ENCODE data around the gene PEPD. TPM values are rescaled to one million over a fixed set of nuclear protein-coding genes. Genes with fewer than 3 reads are reported as not detected.

Gene PEPD
- polyA plus RNA-seq, 4 donors, result 159 to 1,330 (median 491) TPM

DNA sequence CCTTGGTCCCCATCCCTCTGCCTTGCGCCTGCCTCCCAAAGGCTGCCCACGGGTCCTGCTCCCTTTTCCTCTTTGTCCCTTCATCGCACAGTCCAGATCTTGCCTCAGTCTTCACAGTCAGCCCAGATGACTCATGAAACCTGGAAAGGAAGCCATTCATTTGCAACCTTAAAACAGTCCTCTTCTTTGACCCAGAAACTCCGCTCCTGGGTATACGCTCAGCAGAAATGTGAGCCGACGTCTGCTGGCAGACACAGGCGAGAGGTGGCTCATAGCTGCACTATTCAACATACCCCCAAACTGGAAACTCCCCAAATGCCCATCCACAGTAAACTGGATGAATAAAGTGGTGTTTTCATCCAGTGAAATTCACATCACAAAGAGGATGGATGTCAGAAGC is 13.6 kb upstream of the PEPD start:
- Histone ChIP-seq H3K4me1 (ENCODE audit: control insufficient read depth in 3 of 3, insufficient read depth in 2 of 3, low read depth in 1 of 3, low read length in 2 of 3) (no peaks in the 10 kb centered on the region), H3K4me3 (ENCODE audit: low read depth in 1 of 3, low read length in 3 of 3) (no peak overlapping the region), H3K27me3 (ENCODE audit: control insufficient read depth in 3 of 3, insufficient read depth in 3 of 3, low read length in 3 of 3) (peaks cover 0 to 5% (median 2%) of the 10 kb centered on the region in 3 donors), H3K9me3 (ENCODE audit: control insufficient read depth in 2 of 2, insufficient read depth in 1 of 2, low read depth in 1 of 2, low read length in 1 of 2) (no peaks in the 10 kb centered on the region), H3K27ac (ENCODE audit: low read depth in 1 of 3, low read length in 2 of 3) (no peak overlapping the region), H3K36me3 (ENCODE audit: control insufficient read depth in 3 of 3, insufficient read depth in 2 of 3, low read depth in 1 of 3, low read length in 3 of 3) (no peaks in the 10 kb centered on the region)
- DNase-seq (no peak), FAIRE-seq (no peak)
- WGBS, 3 donors, result 61 to 66% (median 61%) methylated on average over 8 of the region's 8 CpGs

DNA sequence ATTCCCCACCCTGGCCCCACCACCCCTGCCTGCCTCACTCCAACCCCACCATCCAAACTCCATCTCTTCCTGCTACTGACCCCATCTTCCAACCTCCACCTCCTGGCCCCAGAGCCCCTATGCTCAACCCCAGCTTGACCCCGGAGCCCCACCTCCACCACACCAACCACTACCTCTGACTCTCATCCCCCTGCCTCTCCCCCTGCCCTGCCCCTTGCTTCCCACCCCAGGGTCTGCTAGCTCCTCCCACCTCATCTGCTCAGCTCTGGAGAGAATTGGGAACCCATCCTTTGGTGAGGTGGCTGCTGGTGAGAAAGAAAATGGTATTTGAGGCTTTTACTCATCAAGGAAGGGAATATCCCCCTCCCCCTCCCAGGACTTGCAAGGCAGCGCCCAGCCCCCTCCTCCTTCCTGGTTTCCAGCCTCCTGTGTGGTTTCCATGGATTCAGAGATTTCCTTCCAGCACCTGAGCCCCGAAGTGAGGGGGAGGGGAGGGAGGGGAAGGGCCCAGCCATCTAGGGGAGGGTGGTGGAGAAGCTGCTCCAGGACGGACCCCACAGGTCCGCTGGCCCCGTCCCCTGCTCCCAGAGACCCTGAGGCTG is 11.4 kb upstream of the PEPD start:
- no peaks in the 10 kb centered on the region for H3K4me1 ChIP-seq (ENCODE audit: control insufficient read depth in 3 of 3, insufficient read depth in 2 of 3, low read depth in 1 of 3, low read length in 2 of 3)
- no peaks in the 10 kb centered on the region for H3K36me3 ChIP-seq (ENCODE audit: control insufficient read depth in 3 of 3, insufficient read depth in 2 of 3, low read depth in 1 of 3, low read length in 3 of 3)
- H3K4me3 ChIP-seq (ENCODE audit: low read depth in 1 of 3, low read length in 3 of 3), result no peak overlapping the region
- DNase-seq (no peak), FAIRE-seq (no peak)
- H3K27ac ChIP-seq (ENCODE audit: low read depth in 1 of 3, low read length in 2 of 3), result no peak overlapping the region
- H3K9me3 ChIP-seq (ENCODE audit: control insufficient read depth in 2 of 2, insufficient read depth in 1 of 2, low read depth in 1 of 2, low read length in 1 of 2), result no peaks in the 10 kb centered on the region
- WGBS, 3 donors, result 8 to 23% (median 19%) methylated on average over 4 to 6 of the region's 6 CpGs
- peaks cover 0 to 5% (median 2%) of the 10 kb centered on the region in 3 donors for H3K27me3 ChIP-seq (ENCODE audit: control insufficient read depth in 3 of 3, insufficient read depth in 3 of 3, low read length in 3 of 3)

DNA sequence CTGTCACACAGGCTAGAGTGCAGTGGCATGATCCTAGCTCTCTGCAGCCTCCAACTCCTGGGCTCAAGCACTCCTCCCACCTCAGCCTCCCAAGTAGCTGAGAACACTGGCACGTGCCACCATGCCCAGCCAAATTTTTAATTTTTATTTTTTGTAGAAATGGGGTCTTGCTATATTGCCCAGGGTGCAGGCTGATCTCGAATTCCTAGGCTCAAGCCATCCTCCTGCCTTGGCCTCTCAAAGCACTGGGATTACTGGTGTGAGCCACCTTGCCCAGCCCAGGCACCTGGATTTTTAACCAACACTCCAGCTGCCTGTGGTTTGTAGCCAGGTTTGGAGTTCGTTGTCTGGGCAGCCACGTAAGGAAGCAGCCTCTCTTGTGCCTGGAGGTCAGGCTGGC is 9.3 kb upstream of the PEPD start:
- Histone ChIP-seq H3K9me3 (ENCODE audit: control insufficient read depth in 2 of 2, insufficient read depth in 1 of 2, low read depth in 1 of 2, low read length in 1 of 2) (no peaks in the 10 kb centered on the region), H3K4me1 (ENCODE audit: control insufficient read depth in 3 of 3, insufficient read depth in 2 of 3, low read depth in 1 of 3, low read length in 2 of 3) (no peaks in the 10 kb centered on the region), H3K27me3 (ENCODE audit: control insufficient read depth in 3 of 3, insufficient read depth in 3 of 3, low read length in 3 of 3) (peaks cover 0 to 4% (median 0%) of the 10 kb centered on the region in 3 donors), H3K27ac (ENCODE audit: low read depth in 1 of 3, low read length in 2 of 3) (no peak overlapping the region), H3K4me3 (ENCODE audit: low read depth in 1 of 3, low read length in 3 of 3) (no peak overlapping the region), H3K36me3 (ENCODE audit: control insufficient read depth in 3 of 3, insufficient read depth in 2 of 3, low read depth in 1 of 3, low read length in 3 of 3) (no peaks in the 10 kb centered on the region)
- FAIRE-seq, result no peak
- DNase-seq, result no peak
- 50 to 68% (median 54%) methylated on average over 4 of the region's 4 CpGs for WGBS, 3 donors

DNA sequence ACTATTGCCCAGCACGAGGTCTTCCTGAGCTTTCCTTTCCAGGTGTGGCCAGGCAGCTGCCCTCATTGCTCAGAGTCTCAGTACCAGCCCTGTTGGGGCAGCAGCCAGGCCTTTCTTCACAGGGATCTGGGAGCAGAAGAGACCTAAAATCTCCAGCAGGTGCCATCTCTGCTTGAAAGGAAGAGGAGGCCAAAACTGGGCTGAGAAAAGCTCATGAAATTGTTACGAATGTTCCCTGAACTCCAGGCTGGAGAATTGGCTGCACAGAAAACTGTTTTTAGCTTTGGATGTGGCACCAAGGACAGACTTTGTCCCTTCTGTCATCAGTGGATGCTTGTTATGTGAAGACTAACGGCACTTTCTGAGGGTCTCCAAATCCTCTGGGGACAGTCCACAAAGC is 8.7 kb upstream of the PEPD start:
- H3K27me3 ChIP-seq (ENCODE audit: control insufficient read depth in 3 of 3, insufficient read depth in 3 of 3, low read length in 3 of 3), result peaks cover 0 to 4% (median 0%) of the 10 kb centered on the region in 3 donors
- FAIRE-seq (no peak), DNase-seq (no peak)
- H3K9me3 ChIP-seq (ENCODE audit: control insufficient read depth in 2 of 2, insufficient read depth in 1 of 2, low read depth in 1 of 2, low read length in 1 of 2), result no peaks in the 10 kb centered on the region
- no peaks in the 10 kb centered on the region for H3K4me1 ChIP-seq (ENCODE audit: control insufficient read depth in 3 of 3, insufficient read depth in 2 of 3, low read depth in 1 of 3, low read length in 2 of 3)
- H3K27ac ChIP-seq (ENCODE audit: low read depth in 1 of 3, low read length in 2 of 3), result no peak overlapping the region
- no peak overlapping the region for H3K4me3 ChIP-seq (ENCODE audit: low read depth in 1 of 3, low read length in 3 of 3)
- WGBS, 3 donors, result 38 to 59% (median 41%) methylated on average over 3 of the region's 3 CpGs
- H3K36me3 ChIP-seq (ENCODE audit: control insufficient read depth in 3 of 3, insufficient read depth in 2 of 3, low read depth in 1 of 3, low read length in 3 of 3), result no peaks in the 10 kb centered on the region

DNA sequence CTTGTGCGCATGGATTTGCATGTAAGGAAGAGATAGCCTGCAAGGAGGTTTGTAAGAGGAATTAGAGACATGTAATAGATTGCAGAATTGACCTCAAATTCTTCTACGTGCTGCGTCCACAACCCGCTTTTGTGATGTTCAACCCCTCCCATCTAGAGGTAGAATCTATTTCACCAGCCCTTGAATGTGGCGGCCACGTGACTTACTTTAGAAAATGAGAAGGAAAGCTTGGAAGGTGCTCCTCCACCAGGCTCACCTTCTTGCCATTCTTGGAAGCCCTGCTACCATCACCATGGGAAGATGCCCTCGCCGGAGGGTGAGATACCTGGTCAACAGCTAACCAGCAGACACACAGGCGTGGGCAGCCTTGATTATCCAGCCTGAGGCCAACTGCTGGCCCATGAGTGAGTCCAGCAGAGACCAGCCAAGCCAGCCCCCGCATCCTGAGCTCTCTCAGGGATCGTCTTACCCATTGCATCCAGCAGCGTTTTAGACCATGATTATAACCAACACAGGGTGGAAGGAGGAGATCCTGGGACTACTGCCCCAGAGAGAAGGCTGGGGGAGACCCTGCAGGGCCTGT is 7.6 kb upstream of the PEPD start:
- WGBS, 3 donors, result 65 to 73% (median 69%) methylated on average over 12 of the region's 12 CpGs
- Histone ChIP-seq H3K9me3 (ENCODE audit: control insufficient read depth in 2 of 2, insufficient read depth in 1 of 2, low read depth in 1 of 2, low read length in 1 of 2) (no peaks in the 10 kb centered on the region), H3K36me3 (ENCODE audit: control insufficient read depth in 3 of 3, insufficient read depth in 2 of 3, low read depth in 1 of 3, low read length in 3 of 3) (no peaks in the 10 kb centered on the region), H3K27ac (ENCODE audit: low read depth in 1 of 3, low read length in 2 of 3) (no peak overlapping the region), H3K4me1 (ENCODE audit: control insufficient read depth in 3 of 3, insufficient read depth in 2 of 3, low read depth in 1 of 3, low read length in 2 of 3) (no peaks in the 10 kb centered on the region), H3K4me3 (ENCODE audit: low read depth in 1 of 3, low read length in 3 of 3) (no peak overlapping the region), H3K27me3 (ENCODE audit: control insufficient read depth in 3 of 3, insufficient read depth in 3 of 3, low read length in 3 of 3) (peaks cover 0 to 4% (median 0%) of the 10 kb centered on the region in 3 donors)
- DNase-seq (no peak), FAIRE-seq (no peak)

DNA sequence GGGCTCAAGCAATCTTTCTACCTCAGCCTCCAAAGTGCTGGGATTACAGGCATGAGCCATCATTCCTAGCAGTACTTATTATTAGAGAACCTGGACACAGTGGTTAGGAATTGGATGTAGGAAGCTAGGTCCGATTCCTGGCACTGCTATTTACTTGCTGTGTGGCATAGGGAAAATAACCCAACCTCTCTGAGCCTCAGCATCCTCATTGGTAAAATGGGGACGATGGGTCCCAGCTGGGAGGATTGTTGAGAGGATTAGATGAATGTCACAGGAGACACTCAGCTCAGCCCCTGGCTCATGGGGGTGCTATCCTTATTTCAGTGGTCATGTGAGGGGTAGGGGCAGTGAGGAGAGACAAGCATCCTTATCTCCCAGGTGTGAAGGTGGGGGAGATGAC is 6.8 kb upstream of the PEPD start:
- no peak for FAIRE-seq
- Histone ChIP-seq H3K4me3 (ENCODE audit: low read depth in 1 of 3, low read length in 3 of 3) (no peak overlapping the region), H3K27me3 (ENCODE audit: control insufficient read depth in 3 of 3, insufficient read depth in 3 of 3, low read length in 3 of 3) (peaks cover 0 to 4% (median 0%) of the 10 kb centered on the region in 3 donors), H3K27ac (ENCODE audit: low read depth in 1 of 3, low read length in 2 of 3) (no peak overlapping the region), H3K4me1 (ENCODE audit: control insufficient read depth in 3 of 3, insufficient read depth in 2 of 3, low read depth in 1 of 3, low read length in 2 of 3) (no peaks in the 10 kb centered on the region), H3K9me3 (ENCODE audit: control insufficient read depth in 2 of 2, insufficient read depth in 1 of 2, low read depth in 1 of 2, low read length in 1 of 2) (no peaks in the 10 kb centered on the region), H3K36me3 (ENCODE audit: control insufficient read depth in 3 of 3, insufficient read depth in 2 of 3, low read depth in 1 of 3, low read length in 3 of 3) (no peaks in the 10 kb centered on the region)
- 70 to 75% (median 74%) methylated on average over 2 of the region's 2 CpGs for WGBS, 3 donors
- no peak for DNase-seq

DNA sequence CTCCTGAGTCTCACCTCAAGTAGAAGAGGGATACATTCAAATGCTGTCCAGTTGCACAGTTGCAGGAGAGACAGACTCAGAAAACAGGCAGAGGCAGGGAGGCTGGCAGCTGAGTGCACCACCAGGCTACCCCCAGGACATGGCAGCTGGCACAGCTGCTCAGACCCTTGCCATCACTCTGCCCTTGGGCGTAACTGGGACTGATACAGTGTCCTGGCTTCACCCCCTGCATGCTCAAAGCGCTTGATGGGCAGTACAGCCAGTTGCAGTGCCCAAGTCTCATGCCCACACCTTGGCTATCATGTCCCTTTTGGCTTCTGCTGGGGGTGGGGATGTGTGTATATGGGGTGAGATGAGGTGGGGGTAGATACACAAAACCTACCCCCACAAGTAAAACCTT is 5.5 kb upstream of the PEPD start:
- DNase-seq (no peak), FAIRE-seq (no peak)
- peaks cover 0 to 12% (median 1%) of the 10 kb centered on the region in 3 donors for H3K4me1 ChIP-seq (ENCODE audit: control insufficient read depth in 3 of 3, insufficient read depth in 2 of 3, low read depth in 1 of 3, low read length in 2 of 3)
- 66 to 77% (median 68%) methylated on average over 2 of the region's 2 CpGs for WGBS, 3 donors
- no peak overlapping the region for H3K27ac ChIP-seq (ENCODE audit: low read depth in 1 of 3, low read length in 2 of 3)
- no peaks in the 10 kb centered on the region for H3K9me3 ChIP-seq (ENCODE audit: control insufficient read depth in 2 of 2, insufficient read depth in 1 of 2, low read depth in 1 of 2, low read length in 1 of 2)
- peaks cover 0 to 2% (median 0%) of the 10 kb centered on the region in 3 donors for H3K27me3 ChIP-seq (ENCODE audit: control insufficient read depth in 3 of 3, insufficient read depth in 3 of 3, low read length in 3 of 3)
- H3K4me3 ChIP-seq (ENCODE audit: low read depth in 1 of 3, low read length in 3 of 3), result no peak overlapping the region
- no peaks in the 10 kb centered on the region for H3K36me3 ChIP-seq (ENCODE audit: control insufficient read depth in 3 of 3, insufficient read depth in 2 of 3, low read depth in 1 of 3, low read length in 3 of 3)

DNA sequence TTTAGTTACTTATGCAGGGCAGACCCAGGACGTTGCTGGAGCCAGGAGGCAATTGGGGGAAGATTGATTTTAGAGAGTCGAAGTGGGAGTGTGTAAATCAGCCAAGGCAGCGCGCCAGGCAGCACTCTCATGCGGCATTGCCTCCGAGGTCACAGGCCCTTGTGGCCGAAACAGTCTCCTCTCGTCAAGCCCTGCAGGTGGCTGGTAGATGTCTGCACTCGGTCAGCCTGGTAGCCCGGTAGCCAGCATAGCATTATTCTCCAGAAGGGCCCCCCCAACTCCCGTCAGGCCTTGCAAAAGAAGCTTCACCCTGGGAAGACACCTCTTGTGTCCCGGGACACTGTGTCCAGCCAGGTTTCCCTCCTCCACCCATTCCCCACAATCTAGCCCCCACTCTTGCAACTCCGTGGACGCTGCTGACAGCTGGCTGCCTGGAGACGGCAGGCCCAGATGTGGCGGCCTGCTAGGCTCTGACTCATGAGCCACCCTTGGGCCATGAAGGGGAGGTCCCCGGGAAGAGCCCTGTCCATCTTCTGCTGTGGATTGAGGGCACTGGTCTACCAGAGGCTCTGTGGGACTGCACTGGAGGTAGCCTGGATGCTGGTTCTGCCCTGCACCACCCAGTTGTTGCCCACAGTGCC is 2.6 kb upstream of the PEPD start:
- H3K9me3 ChIP-seq (ENCODE audit: control insufficient read depth in 2 of 2, insufficient read depth in 1 of 2, low read depth in 1 of 2, low read length in 1 of 2), result no peaks in the 10 kb centered on the region
- H3K36me3 ChIP-seq (ENCODE audit: control insufficient read depth in 3 of 3, insufficient read depth in 2 of 3, low read depth in 1 of 3, low read length in 3 of 3), result no peaks in the 10 kb centered on the region
- no peak overlapping the region for H3K4me3 ChIP-seq (ENCODE audit: low read depth in 1 of 3, low read length in 3 of 3)
- DNase-seq (no peak), FAIRE-seq (no peak)
- no peak overlapping the region for H3K27ac ChIP-seq (ENCODE audit: low read depth in 1 of 3, low read length in 2 of 3)
- WGBS, 3 donors, result 66 to 81% (median 80%) methylated on average over 13 to 17 of the region's 17 CpGs
- H3K27me3 ChIP-seq (ENCODE audit: control insufficient read depth in 3 of 3, insufficient read depth in 3 of 3, low read length in 3 of 3), result peaks cover 0 to 2% (median 0%) of the 10 kb centered on the region in 3 donors
- H3K4me1 ChIP-seq (ENCODE audit: control insufficient read depth in 3 of 3, insufficient read depth in 2 of 3, low read depth in 1 of 3, low read length in 2 of 3), result peaks cover 2 to 27% (median 4%) of the 10 kb centered on the region in 3 donors
